Measurements from ENCODE around the gene PHLDB2. TPM values are rescaled to one million over a fixed set of nuclear protein-coding genes. Genes with fewer than 3 reads are reported as not detected.

Gene PHLDB2
- total and polyA plus RNA-seq, 2 of the 13 experiments (the other 11 are each of a cell fraction or from before 2014, with no cell fraction given): 8.4 to 23.6 TPM

- H3K4me1 ChIP-seq (ENCODE audit: insufficient read depth, low read length): no peaks in the 10 kb centered on the region
- no peaks in the 10 kb centered on the region for H4K20me1 ChIP-seq (ENCODE audit: insufficient read depth, low read length)
- in situ Hi-C loops (cut with HindIII; ENCODE audit: extremely low pct_ligation_motif_present, low pct_unique_long_range_greater_than_20kb): no loop called here
- intact Hi-C loops (cut with micrococcal nuclease; ENCODE audit: unreplicated experiment): no loop called here
- H3K4me2 ChIP-seq (ENCODE audit: low read depth, low read length): no peak overlapping the region
- H3K9me3 ChIP-seq (ENCODE audit: low read length): no peaks in the 10 kb centered on the region
- H3K4me3 ChIP-seq (replicated peaks in 1 of 3; ENCODE audit: insufficient read depth in 1 of 3, low read depth in 2 of 3, low read length in 3 of 3): no peak overlapping the region
- WGBS (ENCODE audit: low lambda C conversion rate): 92% methylated on average over 1 of the region's 1 CpG
- H3K79me2 ChIP-seq (ENCODE audit: insufficient read depth, low read length): no peaks in the 10 kb centered on the region
- TF ChIP-seq TBX3 (IDR thresholded peaks at IDR 0.05; ENCODE audit: borderline replicate concordance): no peak
- TF ChIP-seq ZNF784 (CRISPR knock-in tag; IDR thresholded peaks at IDR 0.05; ENCODE audit: borderline replicate concordance): no peak
- TF ChIP-seq ZNF124 (CRISPR knock-in tag; IDR thresholded peaks at IDR 0.05): no peak
- TF ChIP-seq KAT8 (CRISPR knock-in tag; IDR thresholded peaks at IDR 0.05): no peak
- no peak for TF ChIP-seq ELF4 (CRISPR knock-in tag; IDR thresholded peaks at IDR 0.05; ENCODE audit: borderline replicate concordance)
- no peak for TF ChIP-seq ZNF12 (CRISPR knock-in tag; IDR thresholded peaks at IDR 0.05)
- TF ChIP-seq ZNF354B (CRISPR knock-in tag; IDR thresholded peaks at IDR 0.05): no peak
- TF ChIP-seq MNT (IDR thresholded peaks at IDR 0.05): no peak
- no peak for TF ChIP-seq SRF (IDR thresholded peaks at IDR 0.05; ENCODE audit: low read depth, low read length)
- no peak for TF ChIP-seq CREM (IDR thresholded peaks at IDR 0.05)
- no peak for TF ChIP-seq CREM (CRISPR knock-in tag; IDR thresholded peaks at IDR 0.05)
- no peak for TF ChIP-seq FLYWCH1 (CRISPR knock-in tag; IDR thresholded peaks at IDR 0.05)
- TF ChIP-seq ZNF543 (CRISPR knock-in tag; IDR thresholded peaks at IDR 0.05): no peak
- CTCF ChIA-PET (ENCODE audit: low intra/inter-chr PET ratio, low total read pairs): no interaction called here
- no peaks in the 10 kb centered on the region; a peak in 1 of 5 replicates for H3K36me3 ChIP-seq (replicated peaks in 1 of 2; ENCODE audit: control insufficient read depth in 1 of 2, insufficient read depth in 2 of 2, low read length in 2 of 2)
- no peak overlapping the region for H3K9ac ChIP-seq (ENCODE audit: insufficient read depth, low read depth, low read length)
- no peak overlapping the region for H3K27ac ChIP-seq (ENCODE audit: extremely low read length, insufficient read depth, low read length)
- FAIRE-seq (no peak), ATAC-seq (no peak), DNase-seq (ENCODE audit: low spot score) (no peak)
- POLR2A ChIA-PET: no interaction called here
- no TSS peak for BruUV-seq (replicated peaks)
- no peak overlapping the region for H2AFZ ChIP-seq (ENCODE audit: low read length)
- H3K27me3 ChIP-seq (ENCODE audit: control insufficient read depth in 1 of 2, insufficient read depth in 2 of 2, low read length in 2 of 2): no peaks in the 10 kb centered on the region
Measured at GRCh38 chr3:111829023-111829422, 30.0 kb upstream of the PHLDB2 start.
